ENCODE measurements around the gene PRDX5.

PRDX5 gene

GRCh38 chr11:64291262-64291751, 26.6 kb upstream of the PRDX5 start, which contains the start of gene KCNK4:
Gene KCNK4, plus strand, starts transcription at chr11:64291302. Its CDS starts 1,717 bp downstream, at chr11:64293019.
- H3K4me3 ChIP-seq (replicated peaks; ENCODE audit: low read depth, low read length) = no peak within 1 kb of the TSS
- no peak for DNase-seq (ENCODE audit: low read depth)
- no peak for TF ChIP-seq CTCF (IDR thresholded peaks at IDR 0.05; ENCODE audit: low read length, missing control alignments)

- no peak overlapping the region for H3K4me3 ChIP-seq (replicated peaks; ENCODE audit: low read depth, low read length)
Measured at GRCh38 chr11:64291752-64292459, 26.0 kb upstream of the PRDX5 start.

GRCh38 chr11:64292460-64293254, 25.3 kb upstream of the PRDX5 start:
- no peak for TF ChIP-seq CTCF (IDR thresholded peaks at IDR 0.05; ENCODE audit: low read length, missing control alignments)
- no peak overlapping the region for H3K4me3 ChIP-seq (replicated peaks; ENCODE audit: low read depth, low read length)
- DNase-seq (ENCODE audit: low read depth) = no peak

More at GRCh38 chr11:64291752-64292459, 26.0 kb upstream of the PRDX5 start:
- no peak for TF ChIP-seq CTCF (IDR thresholded peaks at IDR 0.05; ENCODE audit: low read length, missing control alignments)
- DNase-seq (ENCODE audit: low read depth) = no peak

GRCh38 chr11:64294774-64295173, 23.1 kb upstream of the PRDX5 start:
- no peak for TF ChIP-seq CTCF (IDR thresholded peaks at IDR 0.05; ENCODE audit: low read length, missing control alignments)
- DNase-seq (ENCODE audit: low read depth) = no peak
- H3K4me3 ChIP-seq (replicated peaks; ENCODE audit: low read depth, low read length) = no peak overlapping the region

GRCh38 chr11:64295760-64296159, 22.2 kb upstream of the PRDX5 start:
- no peak for DNase-seq (ENCODE audit: low read depth)
- no peak overlapping the region for H3K4me3 ChIP-seq (replicated peaks; ENCODE audit: low read depth, low read length)
- no peak for TF ChIP-seq CTCF (IDR thresholded peaks at IDR 0.05; ENCODE audit: low read length, missing control alignments)

GRCh38 chr11:64296236-64296635, 21.7 kb upstream of the PRDX5 start:
- H3K4me3 ChIP-seq (replicated peaks; ENCODE audit: low read depth, low read length) = no peak overlapping the region
- no peak for DNase-seq (ENCODE audit: low read depth)
- no peak for TF ChIP-seq CTCF (IDR thresholded peaks at IDR 0.05; ENCODE audit: low read length, missing control alignments)

Data from fibroblast of pulmonary artery (primary cell).